NCI-H1048 (cell line): Measurements from ENCODE around the gene DPY19L1.
"Not testable (repeated sequence)": the region's sequence is repeated elsewhere in the genome, so short reads cannot be mapped to it uniquely, and the experiment has no call there.

Experiments
- DNase-seq: peaks from one replicate; lab custom pipeline; 2025; lab: John Stamatoyannopoulos, UW

The DPY19L1 gene

DNA sequence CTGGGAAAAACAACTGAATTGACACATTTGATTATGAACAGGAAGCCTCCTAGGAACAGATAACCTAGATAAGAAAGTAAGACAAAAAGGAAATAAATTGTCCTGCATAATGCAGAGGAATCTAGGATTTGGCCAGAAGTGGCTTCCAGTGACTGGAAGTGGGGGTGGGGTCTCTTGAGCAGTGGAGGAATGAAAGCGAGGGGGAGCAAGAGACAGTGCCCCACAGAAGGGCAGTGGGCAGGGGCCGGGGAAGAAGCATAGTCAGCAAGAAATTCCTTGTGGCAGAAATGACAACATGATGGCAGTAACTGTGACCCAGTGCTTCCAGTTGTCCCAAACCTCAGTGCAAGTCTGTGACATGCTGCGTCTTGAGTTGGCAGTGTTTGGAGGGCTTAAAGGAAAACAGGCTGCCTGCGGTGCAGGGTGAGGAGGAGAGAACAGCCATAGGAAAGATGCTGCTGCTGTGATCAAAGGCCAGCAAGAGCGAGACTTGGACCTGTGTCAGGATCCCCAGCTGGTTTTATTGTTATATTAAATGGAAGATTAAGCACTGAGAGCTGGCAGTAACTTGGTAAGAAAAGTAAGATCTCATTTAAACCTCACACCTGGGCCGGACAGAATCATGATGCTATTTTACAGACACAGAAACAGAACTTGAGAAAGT lies 119.0 kb downstream of the DPY19L1 start:
- not testable (repeated sequence) for DNase-seq

DNA sequence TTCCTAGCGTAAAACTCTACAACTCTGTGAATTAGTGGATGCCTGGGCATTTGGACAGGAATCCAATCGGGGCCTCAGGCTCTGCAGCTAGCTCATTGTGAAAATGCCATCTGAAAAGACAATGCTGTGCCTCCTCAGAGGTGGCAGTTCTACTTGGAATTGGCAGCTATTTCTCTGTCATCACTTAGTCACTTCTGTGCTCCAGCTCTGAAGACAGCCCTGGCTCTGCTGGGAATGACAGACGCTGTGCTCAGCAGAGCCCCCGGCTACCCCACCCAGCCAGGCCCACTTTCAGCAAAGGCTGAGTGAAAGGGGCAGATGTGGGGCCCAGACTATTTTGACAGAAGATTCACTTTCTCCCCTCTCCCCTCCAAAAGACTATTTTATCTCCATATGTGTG lies 119.8 kb downstream of the DPY19L1 start:
- not testable (repeated sequence) for DNase-seq

DNA sequence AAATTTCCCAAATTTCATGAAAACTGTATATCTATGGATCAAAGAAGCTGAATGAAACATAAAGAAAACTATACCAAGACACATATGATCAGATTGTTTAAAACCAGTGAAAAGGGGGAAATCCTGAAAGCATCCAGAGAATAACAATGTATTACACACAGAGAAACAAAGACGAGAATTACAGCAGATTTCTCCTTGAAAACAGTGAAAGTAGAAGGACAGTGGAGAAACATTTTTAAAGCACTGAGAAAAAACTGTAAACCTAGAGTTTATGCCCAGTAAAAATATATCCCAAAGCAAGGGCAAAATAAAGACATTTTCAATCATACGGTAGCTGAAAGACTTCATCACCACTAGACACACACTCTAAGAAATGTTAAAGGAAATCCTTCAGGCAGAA lies 121.0 kb downstream of the DPY19L1 start:
- DNase-seq, result no peak

DNA sequence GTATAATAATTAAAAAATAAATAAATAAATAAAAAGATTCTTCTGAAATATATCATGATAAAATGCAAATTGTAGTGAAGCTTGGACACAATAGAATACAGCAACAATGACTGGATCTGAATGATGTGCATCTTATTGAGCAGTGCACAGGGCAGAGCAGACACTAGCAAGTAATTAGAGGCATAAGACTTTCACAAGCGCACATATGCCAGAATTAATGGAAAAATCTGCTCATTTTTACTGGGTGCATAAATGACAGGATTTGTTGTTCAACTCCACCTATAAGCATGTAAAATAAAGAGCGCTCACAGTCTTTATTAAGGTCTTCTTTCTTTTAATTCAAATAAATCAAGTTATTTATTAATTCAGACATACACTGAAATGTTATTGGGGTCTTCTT lies 125.0 kb downstream of the DPY19L1 start:
- no peak for DNase-seq

DNA sequence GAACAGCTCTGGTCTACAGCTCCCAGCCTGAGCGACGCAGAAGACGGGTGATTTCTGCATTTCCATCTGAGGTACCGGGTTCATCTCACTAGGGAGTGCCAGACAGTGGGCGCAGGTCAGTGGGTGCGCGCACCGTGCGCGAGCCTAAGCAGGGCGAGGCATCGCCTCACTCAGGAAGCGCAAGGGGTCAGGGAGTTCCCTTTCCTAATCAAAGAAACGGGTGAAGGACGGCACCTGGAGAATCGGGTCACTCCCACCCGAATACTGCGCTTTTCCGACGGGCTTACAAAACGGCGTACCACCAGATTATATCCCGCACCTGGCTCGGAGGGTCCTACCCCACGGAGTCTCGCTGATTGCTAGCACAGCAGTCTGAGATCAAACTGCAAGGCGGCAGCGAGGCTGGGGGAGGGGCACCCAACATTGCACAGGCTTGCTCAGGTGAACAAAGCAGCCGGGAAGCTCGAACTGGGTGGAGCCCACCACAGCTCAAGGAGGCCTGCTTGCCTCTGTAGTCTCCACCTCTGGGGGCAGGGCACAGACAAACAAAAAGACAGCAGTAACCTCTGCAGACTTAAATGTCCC lies 130.9 kb downstream of the DPY19L1 start:
- DNase-seq, result not testable (repeated sequence)

DNA sequence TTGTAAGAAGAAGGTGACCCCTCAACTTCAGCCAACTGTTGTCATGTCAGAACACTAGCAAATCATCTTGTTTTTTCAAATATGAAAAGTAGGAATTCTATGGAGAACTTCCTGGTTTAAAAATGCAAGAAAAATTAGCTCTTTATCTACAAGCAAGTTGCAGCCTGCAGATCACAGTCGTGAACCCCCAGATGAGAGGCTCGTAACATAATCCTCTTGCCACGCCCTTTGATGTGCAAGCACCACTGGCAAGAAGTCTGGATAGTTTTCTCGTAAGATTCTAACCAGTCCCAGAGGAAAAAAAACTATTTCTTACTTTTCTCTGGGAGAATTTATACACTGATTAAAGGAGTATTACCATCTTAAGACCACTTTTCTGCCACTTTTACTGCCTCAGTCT lies 132.3 kb downstream of the DPY19L1 start:
- DNase-seq, result no peak

DNA sequence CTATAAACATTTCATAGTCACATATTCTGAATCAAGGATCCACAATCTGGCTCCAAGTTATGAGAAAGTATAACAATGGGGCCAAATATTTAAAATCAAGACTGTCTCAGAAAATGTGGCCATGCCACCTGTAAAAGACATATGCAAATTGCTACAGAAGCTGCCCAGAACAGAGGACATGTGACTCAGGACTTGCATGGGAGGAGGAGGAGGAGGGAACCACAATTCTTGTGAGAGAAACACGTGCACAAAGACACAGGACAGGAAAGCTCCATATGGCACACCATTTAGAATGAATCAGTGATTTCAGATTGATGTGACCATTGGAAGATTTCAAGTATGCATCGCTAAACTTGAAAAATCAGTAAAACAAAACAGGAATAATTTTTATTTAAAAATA lies 133.4 kb downstream of the DPY19L1 start:
- DNase-seq, result not testable (repeated sequence)

DNA sequence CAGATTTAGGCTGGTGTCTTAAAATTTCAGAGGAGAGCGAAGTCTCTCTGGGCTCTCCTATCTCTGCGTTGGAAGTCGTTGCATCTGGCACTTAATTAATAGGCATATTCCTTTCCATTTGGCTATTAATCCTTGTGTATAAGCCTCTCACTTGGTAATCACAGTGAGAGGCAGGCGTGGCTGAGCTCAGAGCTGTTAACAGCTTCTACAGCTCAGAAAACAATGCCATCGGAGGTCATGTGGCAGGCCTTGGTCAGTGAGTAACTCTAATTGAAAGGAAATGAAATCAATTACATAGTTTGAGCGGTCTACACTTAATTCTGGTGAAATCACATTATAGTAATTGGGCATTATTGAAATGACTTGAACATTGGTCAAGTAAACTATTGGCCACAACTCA lies 135.1 kb downstream of the DPY19L1 start:
- DNase-seq, result no peak

DNA sequence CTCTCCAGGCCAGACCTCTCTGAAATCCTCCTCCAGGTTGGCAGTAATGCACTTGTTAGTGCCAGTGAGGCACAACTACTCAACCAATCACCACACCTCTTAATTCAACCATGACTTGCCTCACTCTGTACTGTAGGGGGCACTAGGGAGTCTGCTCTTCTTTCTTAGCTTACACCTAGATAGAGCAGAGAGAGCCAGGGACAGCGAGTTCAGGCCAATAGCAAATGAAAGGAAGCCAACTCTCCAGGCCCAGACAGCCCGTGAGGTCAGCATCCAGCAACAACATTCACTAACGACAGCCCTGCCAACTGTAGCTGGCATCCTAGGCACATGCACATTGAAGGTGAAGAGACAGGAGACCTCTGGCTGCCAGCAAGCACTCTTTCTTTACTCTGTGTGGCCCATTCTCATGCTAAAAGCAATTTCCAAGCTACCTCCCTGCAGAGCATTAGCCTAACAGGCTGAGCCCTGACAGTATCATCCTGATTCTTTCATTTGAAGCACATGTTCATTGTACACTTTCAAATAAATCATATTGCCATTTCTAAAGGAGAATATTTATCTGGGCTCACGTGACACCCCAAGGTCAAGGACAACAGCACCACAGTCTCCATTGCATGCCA lies 136.3 kb downstream of the DPY19L1 start:
- DNase-seq, result no peak

DNA sequence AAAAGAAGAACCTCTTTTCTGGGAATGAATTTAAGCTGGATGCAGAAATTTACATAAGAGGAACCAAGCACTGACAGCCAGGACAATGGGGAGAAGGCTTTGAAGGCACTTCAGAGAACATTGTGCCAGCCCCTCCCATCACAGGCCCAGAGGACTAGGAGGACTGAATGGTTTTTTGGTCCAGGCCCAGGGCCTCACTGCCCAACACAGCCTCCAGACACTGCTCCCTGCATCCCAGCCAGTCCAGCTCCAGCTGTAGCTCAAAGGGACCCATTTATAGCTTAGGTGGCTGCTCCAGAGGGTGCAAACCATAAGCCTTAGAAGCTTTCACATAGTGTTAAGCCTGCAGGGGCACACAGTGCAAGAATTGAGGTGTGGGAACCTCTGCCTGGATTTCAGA lies 142.1 kb downstream of the DPY19L1 start:
- no peak for DNase-seq

DNA sequence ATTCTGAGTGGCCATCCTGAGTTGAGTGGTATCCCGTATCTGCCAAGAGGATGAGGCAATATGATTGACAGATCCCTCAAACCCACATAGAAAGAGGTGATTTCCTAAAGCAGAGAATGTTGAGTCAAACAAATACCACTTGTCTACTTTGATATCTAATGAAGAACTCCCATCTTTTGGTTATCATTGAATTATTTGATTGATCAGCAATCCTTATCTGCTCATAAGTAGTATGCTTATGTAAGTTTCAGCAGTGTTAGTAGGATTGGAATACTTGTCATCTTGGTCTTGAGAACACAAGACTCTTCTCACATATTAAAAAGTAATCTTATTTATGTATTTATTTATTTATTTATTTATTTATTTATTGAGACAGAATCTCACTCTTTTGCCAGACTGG lies 147.3 kb downstream of the DPY19L1 start:
- no peak for DNase-seq

DNA sequence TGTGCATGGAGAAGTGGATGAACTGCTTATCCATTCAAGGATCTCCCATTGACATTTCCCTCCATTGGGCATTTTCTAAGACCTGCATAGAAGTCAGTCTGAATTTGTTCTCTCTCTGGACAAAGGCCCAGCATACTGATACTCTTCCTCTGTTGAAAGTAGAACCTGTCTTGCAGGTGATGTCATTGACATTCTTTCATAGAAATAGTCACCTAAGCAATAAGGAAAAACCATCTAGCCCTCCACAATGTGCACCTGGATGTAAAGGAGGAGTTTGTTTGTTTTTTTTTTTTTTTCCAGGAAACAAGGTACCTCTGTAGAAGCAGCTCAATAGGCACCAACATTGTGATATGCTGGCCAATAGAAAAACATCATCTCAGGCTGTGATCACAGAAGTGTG lies 150.4 kb downstream of the DPY19L1 start:
- DNase-seq, result no peak

DNA sequence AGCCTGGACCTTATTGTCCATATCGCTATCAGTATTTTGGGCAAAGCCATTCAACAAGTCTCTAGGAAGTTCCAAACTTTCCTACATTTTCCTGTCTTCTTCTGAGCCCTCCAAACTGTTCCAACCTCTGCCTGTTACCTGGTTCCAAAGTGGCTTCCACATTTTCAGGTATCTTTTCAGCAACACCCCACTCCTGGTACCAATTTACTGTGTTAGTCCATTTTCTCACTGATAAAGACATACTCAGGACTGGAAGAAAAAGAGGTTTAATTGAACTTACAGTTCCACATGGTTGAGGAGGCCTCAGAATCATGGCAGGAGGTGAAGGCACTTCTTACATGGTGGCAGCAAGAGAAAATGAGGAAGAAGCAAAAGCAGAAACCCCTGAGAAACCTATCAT lies 153.4 kb downstream of the DPY19L1 start:
- not testable (repeated sequence) for DNase-seq

DNA sequence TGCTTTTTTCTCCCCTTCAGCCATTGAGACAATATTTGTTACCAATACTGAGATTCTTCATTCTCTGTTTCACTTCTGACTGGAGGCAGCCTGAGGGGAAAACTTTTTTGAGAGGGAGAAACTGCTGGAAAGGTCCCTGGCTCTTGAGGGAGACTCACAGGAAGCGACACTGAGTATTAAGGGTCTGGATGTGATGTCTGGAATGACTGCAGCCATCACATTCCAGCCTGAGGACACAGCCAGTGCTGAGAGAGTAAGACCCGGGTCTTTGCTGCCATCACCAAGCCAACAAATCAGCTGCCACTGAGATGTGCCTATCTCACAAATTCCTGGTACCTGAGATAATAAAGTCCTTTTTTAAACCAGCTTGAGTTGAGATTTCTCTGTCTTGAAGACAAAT lies 157.4 kb downstream of the DPY19L1 start:
- DNase-seq, result no peak

DNA sequence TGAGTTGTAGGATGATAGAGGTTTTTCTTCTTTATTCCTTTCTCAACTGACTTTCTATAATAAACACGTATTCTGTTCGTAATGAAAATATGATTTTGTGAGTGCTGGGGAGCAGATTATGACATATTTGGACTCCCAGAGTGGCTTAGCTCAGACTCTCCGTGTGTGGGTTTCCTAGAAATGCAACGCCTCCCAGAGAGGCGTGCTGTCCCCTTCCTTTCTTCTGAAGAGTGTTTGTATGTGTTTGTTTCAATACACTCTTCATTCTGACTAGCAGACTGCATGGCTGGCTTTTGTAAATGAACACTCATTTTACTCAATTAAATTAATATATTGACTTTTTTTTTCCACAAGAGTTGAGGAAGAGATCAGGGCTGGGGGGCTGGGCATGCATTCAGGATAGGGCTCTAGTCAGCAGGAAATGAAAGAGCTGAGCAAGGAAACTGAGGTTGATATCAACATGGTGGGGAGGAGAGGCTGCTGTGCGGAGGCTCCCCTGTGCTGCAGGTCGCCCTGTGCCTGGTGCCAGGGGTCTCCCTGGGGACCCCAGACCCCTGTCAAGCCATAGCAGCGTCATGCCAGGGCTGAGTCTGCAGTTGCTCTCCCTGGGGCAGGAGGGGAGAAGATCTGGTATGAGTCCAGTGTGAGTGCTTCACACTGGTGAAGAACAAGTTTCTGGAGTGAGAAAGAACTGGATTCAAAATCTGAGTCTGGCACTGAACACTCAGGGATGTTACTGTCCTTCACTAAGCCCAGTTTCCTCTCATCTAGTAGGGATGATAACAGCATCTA lies 158.1 kb downstream of the DPY19L1 start:
- DNase-seq, result not testable (repeated sequence)
